GM18870 (cell line): ENCODE data around the gene SPP2.

Experiments used
- ATAC-seq: cut with Tn5 transposase; IDR thresholded peaks from one replicate; pipeline ENCODE4 v1.9.1; 2021; ENCODE audit warnings: moderate library complexity; ENCODE audit not compliant: unreplicated experiment

The SPP2 gene

DNA sequence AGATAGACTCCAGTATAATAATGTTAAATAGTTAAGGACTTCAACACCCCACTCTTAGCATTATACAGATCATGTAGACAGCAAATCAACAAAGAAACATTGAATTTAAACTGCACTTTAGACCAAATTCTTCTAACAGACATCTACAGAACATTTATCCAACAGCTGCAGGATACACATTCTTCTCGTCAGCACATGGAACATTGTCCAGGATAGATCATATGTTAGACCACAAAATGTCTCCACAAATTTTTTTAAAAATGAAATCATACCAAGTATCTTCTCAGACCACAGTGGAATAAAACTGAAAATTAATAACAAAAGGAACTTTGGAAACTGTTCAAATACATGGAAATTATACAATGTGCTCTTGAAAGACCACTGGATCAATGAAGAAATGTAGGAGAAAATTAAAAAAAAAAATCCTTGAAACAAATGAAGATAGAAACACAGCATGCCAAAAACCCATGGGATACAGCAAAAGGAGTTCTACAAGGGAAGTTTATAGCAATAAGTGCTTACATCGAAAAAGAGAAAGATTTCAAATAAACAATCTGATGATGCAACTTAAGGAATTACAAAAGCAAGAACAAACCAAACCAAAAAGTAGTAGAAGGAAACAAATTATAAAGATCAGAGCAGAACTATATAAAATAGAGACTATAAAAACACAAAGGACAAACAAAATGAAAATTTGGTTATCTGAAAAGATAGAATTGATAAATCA, 12.3 kb upstream of the SPP2 start:
- ATAC-seq: no peak

DNA sequence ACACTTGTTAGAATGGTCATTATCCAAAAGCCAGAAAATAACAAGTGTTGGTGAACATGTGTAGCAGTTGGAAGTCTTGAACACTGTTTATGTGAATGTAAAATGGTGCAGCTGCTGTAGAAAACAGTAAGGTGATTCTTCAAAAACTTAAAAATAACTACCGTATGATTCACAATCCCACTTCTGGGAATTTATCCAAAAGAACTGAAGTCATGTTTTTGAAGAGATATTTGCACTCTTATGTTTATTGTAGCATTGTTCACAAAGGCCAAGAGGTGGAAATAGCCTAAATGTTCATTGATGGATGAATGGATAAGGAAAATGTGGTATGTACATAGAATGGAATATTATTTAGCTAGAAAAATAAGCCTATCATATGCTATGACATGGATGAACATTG, 6.3 kb upstream of the SPP2 start:
- ATAC-seq: no peak

DNA sequence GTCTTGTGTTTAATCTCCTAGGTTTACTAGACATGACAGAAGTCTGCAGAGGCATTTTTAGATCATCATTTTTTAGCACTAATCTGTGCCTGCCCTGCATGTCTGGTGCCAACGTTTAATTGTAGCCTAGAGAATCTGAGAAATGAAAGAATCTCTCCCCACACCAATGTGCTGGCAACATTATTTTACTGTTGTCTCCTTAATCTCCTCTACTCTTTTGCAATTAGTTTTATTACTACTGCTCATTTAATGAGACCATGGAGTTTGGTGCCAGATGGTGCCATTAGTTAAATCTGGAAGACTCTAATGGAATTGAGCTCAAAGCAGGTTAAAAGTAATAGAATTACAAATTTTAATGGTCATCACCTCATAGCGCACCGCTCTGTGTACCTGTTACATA, 4.0 kb upstream of the SPP2 start:
- no peak for ATAC-seq

DNA sequence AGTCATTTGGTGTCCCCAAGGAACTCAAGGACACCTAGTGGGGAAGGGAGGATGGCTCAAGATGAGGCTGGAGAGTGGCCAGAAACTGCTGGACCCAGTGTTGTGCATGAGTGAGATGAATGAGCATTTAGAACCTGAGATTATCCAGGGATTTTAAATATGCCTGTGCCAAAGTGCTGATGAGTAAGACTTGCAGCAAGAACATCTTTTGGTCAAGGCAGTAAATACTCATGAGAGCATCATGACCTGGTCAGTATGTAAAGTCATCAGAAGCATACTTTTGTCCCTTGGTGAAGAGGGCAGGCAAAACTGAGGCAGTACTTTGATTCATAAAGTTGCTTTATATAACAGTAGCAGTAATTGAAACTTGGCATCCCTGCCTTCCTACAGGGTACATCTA, 3.1 kb upstream of the SPP2 start:
- no peak for ATAC-seq

DNA sequence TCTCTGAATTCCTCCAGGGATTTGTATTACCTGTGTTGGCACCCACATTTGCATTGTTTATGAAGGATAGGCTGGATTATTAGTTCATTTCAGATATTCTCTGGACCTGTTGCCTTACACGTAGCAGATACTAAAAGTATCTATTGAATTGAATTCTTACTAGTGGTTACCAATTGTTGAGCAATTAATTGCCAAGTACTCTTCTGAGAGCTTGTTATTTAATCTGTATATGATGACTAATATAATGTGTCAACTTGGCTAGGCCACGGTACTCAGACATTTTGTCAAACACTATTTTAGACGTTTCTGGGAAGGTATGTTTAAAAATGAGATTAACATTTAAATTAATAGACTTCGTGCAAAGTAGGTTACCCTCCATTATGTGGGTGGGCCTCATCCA, 2.5 kb upstream of the SPP2 start:
- ATAC-seq: no peak

DNA sequence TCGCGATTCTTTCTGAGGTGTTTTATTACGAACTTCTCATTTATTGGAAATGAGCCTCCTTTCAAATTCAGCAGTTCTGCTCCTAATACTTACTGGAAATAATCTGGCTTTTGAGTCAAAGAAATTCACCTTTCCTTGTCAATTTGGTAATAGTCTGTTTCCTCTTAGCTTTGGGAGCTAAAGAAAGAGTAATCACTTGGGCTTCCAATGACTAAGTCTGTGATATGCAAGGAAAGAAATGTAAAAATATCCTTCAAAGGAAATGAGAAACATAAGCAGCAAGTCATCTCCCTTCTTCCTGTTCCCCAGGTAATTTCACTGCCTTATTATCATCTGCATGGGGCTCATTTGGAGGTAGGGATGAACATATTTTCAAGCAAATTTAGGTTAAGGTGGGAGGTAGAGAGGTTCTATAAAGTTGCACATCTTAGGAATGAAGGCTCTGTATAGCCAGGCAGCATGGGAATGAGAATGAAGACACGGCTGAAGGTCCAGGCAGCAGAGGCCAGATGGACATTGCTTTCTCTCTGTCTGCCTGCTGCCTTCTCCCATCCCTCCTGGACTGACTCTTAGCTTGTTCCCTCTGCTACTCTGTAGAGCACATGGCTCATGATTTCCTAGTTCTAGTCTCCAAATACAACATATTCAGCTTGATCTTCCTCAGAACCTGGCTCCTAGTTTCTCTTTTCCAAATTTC, 1.0 kb downstream of the SPP2 start:
- ATAC-seq: no peak

DNA sequence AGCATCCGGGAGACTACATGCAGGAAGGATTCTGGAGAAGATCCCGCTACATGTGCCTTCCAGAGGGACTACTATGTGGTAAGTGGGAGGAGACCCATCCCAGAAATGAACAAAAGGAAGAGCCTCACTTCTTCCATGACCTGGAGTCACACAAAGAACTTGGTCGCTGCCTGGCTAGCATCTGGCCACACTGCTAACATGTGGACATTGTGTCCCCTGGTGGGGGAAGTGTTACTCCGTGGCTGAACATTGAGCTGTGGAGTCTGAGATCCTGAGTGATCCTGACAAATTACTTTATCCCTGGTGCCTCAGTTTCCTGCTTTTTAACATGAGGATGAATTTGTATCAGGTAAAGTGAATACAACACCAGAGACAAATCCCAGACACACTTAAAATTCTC, 8.4 kb downstream of the SPP2 start:
- no peak for ATAC-seq

DNA sequence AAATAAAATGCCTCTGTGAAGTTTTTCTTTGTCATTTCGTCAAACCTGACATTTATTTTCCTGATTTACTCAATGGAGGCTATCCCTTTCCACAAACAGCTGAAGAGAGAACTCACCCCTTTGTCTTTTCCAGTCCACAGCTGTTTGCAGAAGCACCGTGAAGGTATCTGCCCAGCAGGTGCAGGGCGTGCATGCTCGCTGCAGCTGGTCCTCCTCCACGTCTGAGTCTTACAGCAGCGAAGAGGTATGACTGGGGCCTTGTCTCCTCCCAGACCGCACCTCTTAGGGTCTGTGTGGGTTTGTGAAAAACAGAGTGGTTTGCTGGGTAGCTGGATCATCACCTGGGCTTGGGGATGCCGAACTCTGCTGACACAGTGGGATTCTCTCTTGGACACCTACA, 9.7 kb downstream of the SPP2 start:
- no peak for ATAC-seq

DNA sequence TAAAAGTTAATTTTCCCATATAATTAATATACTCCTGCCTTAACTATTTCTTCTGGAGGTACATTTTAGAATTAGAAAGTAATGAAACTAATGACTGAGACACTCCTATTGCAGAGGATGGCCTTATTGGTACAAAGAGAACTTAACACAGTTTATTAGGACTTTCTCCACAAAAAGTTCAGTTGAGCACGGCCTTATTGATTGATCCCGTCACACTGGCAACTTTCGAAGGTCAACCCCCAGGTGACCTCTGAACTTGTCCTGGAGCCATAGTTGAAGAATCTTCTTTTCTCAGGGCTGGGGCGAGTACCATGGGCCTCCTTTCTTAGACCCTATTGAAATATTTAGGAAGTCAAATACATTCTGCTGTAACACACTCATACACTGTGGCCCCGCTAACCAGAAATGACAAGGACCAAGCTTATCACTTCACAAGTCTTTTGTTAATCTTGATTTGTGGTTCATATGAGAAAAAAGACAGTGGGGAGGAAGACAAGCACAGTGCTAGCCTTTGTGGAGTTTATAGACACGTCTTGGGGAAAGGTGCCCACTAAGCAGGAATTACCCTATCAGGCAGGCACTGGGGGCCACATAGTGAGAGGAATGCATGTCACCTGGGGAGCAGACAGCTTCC, 11.2 kb downstream of the SPP2 start:
- ATAC-seq: no peak

DNA sequence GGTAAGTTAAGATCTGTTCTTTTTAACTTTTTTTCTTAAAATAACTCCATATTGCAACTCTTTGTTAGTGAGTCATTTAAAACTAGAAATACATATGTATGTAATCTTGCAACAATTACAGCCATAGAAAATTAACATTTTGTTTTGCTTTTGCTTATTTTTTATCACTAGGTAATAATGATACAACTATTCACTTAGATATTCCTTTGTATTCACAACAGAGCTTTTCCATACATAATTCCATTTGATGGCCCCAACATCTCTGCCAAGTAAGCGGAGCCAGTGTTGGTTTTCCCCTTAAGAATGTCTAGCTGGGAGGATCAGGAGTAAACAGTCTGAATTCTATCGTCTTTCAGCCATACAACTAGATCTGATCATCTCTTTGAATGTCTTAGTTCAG, 16.1 kb downstream of the SPP2 start:
- no peak for ATAC-seq

DNA sequence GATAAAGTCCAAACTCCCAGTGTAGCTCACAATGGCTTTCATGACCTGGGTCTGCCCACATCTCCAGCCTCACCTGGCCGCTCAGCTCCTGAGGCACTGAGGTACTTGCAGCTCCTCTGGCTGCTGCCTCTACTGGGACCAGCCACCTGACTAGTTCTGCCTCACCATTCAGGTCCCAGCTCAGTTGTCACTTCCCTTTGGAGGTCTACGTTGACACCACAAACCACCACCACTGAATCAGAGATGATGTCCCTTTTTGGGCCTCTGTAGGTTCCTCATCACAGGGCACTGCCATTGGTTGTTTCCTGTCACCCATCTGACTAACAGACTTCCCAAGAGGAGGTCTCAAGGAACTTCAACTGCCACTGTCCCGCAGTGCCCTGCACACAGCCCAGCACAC, 21.2 kb downstream of the SPP2 start:
- no peak for ATAC-seq

DNA sequence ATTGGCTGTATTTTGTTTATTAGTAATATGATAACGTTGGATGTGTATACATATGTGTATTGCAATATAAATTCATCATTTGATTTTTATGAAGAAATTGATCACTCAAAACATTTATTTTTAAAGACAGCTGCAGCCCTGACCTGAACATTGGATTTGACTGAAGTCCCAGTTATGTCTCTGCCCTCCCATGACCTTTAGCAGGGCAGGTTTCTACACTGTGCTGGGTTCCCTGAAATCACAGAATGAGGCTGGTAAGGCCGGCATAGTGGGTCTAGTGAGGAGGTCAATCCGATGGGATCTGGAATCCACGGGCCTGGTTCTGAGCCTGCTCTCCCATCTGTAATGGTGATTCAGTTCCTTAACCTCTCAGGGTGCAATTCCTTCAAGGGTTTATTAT, 22.0 kb downstream of the SPP2 start:
- ATAC-seq: no peak

DNA sequence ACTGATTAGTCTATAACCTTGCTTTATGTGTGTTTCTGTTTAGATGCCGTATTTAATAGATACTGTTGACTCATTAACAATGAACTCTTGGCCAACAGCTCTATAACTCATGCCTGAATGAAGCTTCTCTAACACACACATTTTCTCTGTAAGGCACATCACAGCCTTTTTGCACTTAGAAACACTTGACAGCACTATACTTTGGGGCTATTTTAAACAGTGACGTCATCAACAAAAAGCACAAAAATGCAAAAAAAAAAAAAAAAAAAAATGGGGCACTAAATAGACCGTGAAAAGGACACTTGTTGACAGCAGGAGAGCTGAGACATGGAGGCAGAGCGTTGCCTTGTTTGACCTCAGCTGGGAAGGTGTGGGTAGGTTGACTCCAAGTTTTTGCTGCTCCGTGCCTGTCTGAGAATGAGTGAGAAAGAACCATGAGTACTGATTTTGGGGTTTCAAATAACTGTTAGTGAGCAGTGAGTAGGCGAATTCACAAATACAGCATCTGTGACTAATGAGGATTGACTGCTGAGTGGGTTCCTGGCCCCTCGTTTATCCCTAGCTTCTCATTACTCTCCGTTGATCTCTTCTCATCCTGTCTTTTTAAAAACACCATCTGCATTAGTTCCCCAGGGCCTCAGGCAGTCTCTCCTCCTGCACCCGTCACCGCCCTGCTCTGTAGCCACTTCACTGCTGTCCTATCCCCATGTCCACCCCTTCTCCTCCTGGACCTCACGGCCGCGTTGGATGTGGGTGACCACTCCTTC, 24.4 kb downstream of the SPP2 start:
- no peak for ATAC-seq

DNA sequence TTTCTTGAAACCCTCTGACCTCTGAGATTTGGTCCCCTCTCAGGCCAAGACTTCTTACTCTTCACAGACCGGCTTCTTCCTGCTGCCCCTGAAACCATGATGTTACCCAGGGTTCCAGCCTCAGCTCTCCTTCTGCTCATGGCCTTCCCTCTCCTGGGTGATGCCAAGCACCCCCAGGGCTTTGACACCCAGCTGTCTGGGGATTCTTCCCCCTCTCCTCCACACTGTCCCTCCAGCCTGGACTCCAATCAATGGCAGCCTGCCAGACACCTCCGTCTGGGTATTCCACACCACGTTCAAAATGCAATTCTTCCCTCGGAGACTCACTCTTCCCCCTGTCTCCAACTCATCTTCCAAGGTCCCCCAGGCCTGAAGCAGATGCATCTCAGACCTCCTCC, 25.0 kb downstream of the SPP2 start:
- ATAC-seq: no peak

DNA sequence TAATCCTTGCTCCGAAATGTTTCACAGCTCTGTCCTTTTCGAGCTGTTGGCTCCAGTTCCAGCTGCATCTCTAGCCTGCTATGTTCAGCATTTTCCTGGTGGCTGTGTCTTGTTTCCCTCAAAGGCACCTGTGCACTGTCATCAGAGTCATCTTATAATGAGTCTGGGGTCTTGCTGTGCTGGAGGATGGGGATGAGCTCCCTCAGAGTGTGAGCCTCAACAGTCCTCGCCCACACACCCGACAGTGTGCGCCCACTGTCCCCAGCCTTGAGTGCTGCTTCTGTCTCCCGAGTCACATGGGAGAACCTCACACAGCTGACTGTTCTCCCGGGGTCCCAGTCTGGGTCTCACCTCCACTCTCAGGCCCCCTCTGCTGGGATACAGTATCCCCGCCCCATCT, 25.4 kb downstream of the SPP2 start:
- no peak for ATAC-seq

DNA sequence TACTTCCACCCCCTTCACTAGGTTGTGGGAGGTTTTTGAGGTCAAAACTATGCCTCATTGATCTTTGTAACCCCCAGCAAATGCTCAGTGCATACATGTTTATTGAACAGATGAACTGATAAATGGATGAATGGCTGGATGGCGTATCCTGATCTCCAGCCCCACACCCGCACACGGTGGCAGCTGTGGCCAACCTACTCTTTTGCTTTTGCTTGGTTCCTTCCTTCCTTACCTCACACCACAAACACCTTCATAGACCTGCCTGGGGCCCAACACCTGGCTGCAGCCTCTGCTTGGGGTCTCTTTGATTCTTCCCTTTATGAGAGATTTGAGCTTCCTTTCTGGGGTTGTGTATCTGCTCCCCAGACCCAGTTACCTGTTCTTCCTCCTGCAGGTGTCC, 25.9 kb downstream of the SPP2 start:
- no peak for ATAC-seq

DNA sequence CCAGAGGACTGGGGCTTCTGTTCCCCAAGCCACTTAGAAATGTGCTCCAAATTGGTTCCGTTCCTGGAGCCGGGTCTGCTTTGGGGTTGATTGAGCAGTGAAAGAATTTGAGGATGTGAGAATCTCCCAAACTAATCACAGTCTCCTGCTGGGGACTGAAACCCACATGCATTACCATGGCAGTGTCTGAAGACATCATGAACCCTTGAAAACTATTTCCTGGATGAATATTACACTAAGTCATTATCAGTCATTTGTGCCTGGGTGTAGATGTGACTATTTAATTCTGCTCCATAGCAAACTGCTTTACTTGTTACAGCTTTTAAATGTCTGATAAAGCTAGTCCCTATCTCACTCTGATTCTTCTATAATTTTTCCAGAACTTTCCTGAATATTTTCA, 27.6 kb downstream of the SPP2 start:
- no peak for ATAC-seq

DNA sequence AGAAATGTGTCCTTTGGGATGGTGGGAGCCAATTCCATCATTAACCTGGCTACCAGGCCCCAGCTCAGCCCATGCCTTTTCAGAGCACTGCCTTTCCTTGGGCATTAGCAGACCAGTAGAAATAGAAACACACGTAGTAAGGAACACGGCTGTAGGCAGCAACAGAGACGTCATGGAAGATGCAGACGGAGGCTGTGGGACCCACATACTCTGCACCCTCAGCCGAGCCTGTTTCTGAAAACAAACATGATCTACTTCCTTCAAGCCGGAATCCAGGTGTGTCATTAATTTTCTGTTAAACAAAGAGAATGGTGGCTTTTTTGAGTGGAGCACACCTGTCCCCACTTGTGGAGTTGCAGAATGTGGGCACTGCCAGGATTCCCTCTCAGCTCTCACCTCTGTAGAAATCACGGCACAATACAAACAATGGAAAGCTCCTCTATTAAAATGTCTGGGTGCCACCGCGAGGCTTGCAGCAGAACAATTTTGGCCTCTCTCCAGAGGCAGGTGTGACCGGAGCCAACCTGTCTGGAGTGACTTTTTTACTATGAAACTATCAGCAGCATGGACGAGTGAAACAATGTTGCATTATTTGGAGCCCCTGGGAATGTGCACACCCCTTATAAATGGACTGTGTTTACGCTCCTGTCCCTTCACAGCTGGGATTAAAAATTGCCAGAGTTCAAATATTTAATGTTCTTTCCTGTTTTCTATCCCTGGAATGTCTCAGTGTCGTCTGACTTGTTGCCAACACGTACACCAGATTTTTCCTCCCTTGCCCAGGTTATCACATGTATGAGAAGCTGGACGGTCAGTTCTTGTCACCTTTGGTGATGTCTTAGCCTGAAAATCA, 31.7 kb downstream of the SPP2 start:
- ATAC-seq: no peak

DNA sequence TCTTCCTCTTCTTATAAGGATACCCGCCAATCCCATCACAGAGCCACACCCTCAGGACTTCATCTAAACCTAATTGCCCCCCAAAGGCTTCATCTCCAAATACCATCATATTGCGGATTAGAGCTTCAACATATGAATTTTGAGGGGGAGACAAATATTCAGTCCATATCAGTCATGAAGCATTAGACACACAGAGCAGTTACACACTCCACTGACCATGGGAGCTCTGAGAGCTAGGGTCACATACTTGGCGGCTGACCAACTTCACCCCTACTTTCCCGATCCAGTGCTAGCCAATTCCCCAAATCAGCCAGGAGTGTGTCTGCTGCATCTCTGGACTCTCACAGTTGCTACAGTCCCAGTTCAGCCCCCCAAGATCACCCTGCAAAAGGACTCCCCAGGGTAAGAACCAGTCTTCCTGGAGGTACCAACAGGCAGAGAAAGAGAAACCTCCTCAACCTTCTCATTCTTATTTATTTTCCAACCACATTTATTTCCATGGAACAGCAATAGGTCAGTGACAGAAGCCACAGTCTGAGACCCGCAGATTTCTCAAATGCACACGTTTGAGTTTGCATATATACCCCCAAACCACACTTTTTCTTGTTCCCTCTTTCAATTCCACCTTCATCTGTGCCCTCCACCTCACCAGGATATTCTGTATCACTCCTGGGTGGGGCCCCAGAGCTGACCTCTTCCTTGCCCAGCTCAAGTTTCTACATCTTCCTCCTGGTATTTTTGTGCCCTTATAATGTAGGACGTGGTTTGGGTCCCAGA, 33.3 kb downstream of the SPP2 start:
- ATAC-seq: no peak

DNA sequence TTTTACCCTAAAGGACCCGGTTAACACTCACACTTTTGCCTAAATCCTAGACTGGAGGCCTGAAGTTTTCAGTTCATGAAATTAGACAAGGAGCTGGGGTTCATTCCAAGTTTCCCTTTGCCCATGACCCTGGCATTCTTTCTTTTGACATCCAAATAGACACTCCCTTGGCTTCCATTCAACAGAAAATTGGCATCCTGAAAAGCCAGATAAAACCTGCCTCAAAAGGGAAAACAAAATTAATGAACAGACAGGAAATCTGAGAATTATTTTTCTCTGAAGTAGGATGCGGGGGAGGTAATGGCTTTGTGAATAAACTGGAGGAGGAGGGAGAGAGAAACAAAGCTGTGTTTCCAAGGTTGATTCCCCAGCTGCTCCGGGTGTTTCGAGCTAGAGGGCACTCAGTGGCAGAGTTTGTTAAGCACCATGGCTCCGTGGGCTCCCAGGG, 41.0 kb downstream of the SPP2 start:
- no peak for ATAC-seq
